Gastroesophageal sphincter (tissue), 3 donors: ENCODE measurements around the gene LPP.

Experiments
- CTCF ChIP-seq, 4 experiments: fragments of 200-600 bp in 2 of 4; fragments of 450-650 bp in 2 of 4; sonication (generic) in 1 of 4; IDR thresholded peaks; one replicate each; pipeline ENCODE4 v1.5.1; 2017 to 2019; ENCODE audit warnings: antibody characterized with exemption in 4 of 4, mild to moderate bottlenecking in 2 of 4, moderate library complexity in 2 of 4
- POLR2A ChIP-seq, 2 donors: fragments of 450-650 bp; IDR thresholded peaks; one replicate each; pipeline ENCODE4 v1.6.1; 2017; ENCODE audit warnings: antibody characterized with exemption in 2 of 2, mild to moderate bottlenecking in 2 of 2, moderate library complexity in 1 of 2

DNA sequence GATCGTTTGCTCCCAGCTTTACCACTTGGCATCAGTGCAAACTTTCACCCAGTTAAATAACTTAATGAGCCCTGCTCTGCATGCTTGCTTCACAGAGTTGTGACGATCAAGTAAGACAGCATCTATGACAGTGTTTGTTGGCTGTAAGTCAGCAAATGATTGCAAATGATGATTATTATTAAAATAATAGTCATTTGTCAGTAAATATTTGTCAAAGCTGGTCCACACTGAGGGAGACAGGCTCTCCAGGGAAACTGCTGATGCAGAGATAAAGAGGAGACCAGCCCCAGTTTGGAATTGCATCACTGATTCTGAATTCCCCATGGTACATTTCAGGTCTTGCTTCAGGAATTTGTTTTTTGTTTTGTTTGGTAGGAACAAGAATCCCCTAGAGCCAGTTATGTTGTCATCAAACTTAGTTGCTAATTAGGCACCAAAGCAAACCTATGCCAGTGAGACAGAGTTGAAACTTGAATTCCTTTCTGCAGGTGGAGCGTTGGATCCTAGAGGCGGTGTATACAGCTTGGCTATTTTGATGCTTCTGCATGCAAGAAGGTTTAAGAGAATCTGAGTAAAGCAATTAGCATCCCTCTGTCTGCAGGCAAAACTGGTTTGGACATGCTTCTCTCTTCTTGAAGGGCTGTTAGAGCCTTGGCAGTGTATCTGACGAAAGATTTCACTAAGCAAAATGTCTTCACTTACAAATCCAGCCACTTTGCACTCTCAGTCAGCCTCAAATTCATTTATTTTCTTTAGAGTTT is 679.2 kb downstream of the LPP start:
- TF ChIP-seq CTCF (IDR thresholded peaks at IDR 0.05), result no peak
- no peak for TF ChIP-seq POLR2A (IDR thresholded peaks at IDR 0.05)
